Measurements from ENCODE around the gene HOTAIR. TPM values are rescaled to one million over a fixed set of nuclear protein-coding genes. Genes with fewer than 3 reads are reported as not detected.

Gene HOTAIR
- total and polyA plus RNA-seq, 4 donors: not detected

- no peak for TF ChIP-seq ATF3 (IDR thresholded peaks at IDR 0.05)
- TF ChIP-seq RAD21 (IDR thresholded peaks at IDR 0.05): no peak
- no peak for TF ChIP-seq HNF4A (conservative IDR thresholded peaks at IDR 0.05)
Observed at GRCh38 chr12:53968214-53969127, 6.3 kb downstream of the HOTAIR start (continued).

GRCh38 chr12:53967421-53967925, 7.3 kb downstream of the HOTAIR start:
- DNase-seq (ENCODE audit: low spot score): no peak
- TF ChIP-seq ZBTB33 (IDR thresholded peaks at IDR 0.05): no peak
- no peak for TF ChIP-seq CTCF (IDR thresholded peaks at IDR 0.05; ENCODE audit: low read depth, low read length, missing input control)
- TF ChIP-seq HNF4A (conservative IDR thresholded peaks at IDR 0.05): no peak
- TF ChIP-seq HNF4G (IDR thresholded peaks at IDR 0.05): no peak
- no peak for TF ChIP-seq YY1 (IDR thresholded peaks at IDR 0.05)
- no peak for TF ChIP-seq TAF1 (conservative IDR thresholded peaks at IDR 0.05)
- TF ChIP-seq SP1 (IDR thresholded peaks at IDR 0.05): no peak
- no peak for TF ChIP-seq JUND (IDR thresholded peaks at IDR 0.05)
- TF ChIP-seq NR2F2 (IDR thresholded peaks at IDR 0.05): no peak
- TF ChIP-seq RAD21 (IDR thresholded peaks at IDR 0.05): no peak
- TF ChIP-seq FOXA2 (IDR thresholded peaks at IDR 0.05): no peak
- no peak for TF ChIP-seq GABPA (IDR thresholded peaks at IDR 0.05 in 1 of 2, conservative IDR thresholded peaks at IDR 0.05 in 1 of 2)
- no peak for TF ChIP-seq FOXA1 (IDR thresholded peaks at IDR 0.05)
- TF ChIP-seq RXRA (IDR thresholded peaks at IDR 0.05): no peak
- TF ChIP-seq ATF3 (IDR thresholded peaks at IDR 0.05): no peak
- TF ChIP-seq, protein P1, sequence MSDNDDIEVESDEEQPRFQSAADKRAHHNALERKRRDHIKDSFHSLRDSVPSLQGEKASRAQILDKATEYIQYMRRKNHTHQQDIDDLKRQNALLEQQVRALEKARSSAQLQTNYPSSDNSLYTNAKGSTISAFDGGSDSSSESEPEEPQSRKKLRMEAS (IDR thresholded peaks at IDR 0.05): no peak
- no peak for TF ChIP-seq EGR1 (IDR thresholded peaks at IDR 0.05; ENCODE audit: low read depth in 2 of 2)
- H3K9ac ChIP-seq (ENCODE audit: low read depth in 1 of 2, low read length in 2 of 2): no peak overlapping the region
- 8% methylated on average over 5 of the region's 5 CpGs for WGBS
- H3K4me3 ChIP-seq (ENCODE audit: low read depth in 1 of 3, low read length in 3 of 3): no peak overlapping the region
- H3K27ac ChIP-seq (ENCODE audit: low read depth in 1 of 2, low read length in 2 of 2): no peak overlapping the region
- peaks cover 0 to 64% (median 46%) of the 10 kb centered on the region in 4 donors for H3K27me3 ChIP-seq (ENCODE audit: control insufficient read depth in 4 of 4, insufficient read depth in 4 of 4, low read length in 3 of 4)
- peaks cover 0 to 7% (median 4%) of the 10 kb centered on the region in 4 donors for H3K4me1 ChIP-seq (ENCODE audit: control insufficient read depth in 4 of 4, insufficient read depth in 4 of 4, low read length in 3 of 4)
- H3K36me3 ChIP-seq (ENCODE audit: control insufficient read depth in 4 of 4, insufficient read depth in 3 of 4, low read depth in 1 of 4, low read length in 3 of 4): no peaks in the 10 kb centered on the region
- peaks cover 0 to 3% (median 0%) of the 10 kb centered on the region in 4 donors for H3K9me3 ChIP-seq (ENCODE audit: control insufficient read depth in 4 of 4, low read length in 3 of 4)
